ENCODE results near the gene RB1.
"Not testable (repeated sequence)": the region's sequence is repeated elsewhere in the genome, so short reads cannot be mapped to it uniquely, and the experiment has no call there.

The RB1 gene

GRCh38 chr13:48355524-48355923 is 52.0 kb downstream of the RB1 start:
- FAIRE-seq = not testable (repeated sequence)

- FAIRE-seq = no peak
These were observed 53.2 kb downstream of the RB1 start for GRCh38 chr13:48356750-48357149.

- FAIRE-seq = no peak
These were observed 66.4 kb downstream of the RB1 start for GRCh38 chr13:48369988-48370387.

- no peak for FAIRE-seq
These were observed 67.3 kb downstream of the RB1 start for GRCh38 chr13:48370815-48371214.

- FAIRE-seq = no peak
These were observed 74.3 kb downstream of the RB1 start for GRCh38 chr13:48377857-48378256.

GRCh38 chr13:48380581-48380980 is 77.0 kb downstream of the RB1 start:
- no peak for FAIRE-seq

GRCh38 chr13:48383384-48383783 is 79.8 kb downstream of the RB1 start:
- FAIRE-seq = no peak

- FAIRE-seq = no peak
These were observed 83.3 kb downstream of the RB1 start for GRCh38 chr13:48386816-48387215.

GRCh38 chr13:48391257-48391656 is 87.7 kb downstream of the RB1 start:
- FAIRE-seq = no peak

- FAIRE-seq = peak; percentile 15
These were observed 89.6 kb downstream of the RB1 start for GRCh38 chr13:48393030-48393697.

GRCh38 chr13:48393698-48394085 is 90.1 kb downstream of the RB1 start:
- FAIRE-seq = no peak

GRCh38 chr13:48397744-48398143 is 94.2 kb downstream of the RB1 start:
- peak; percentile 94 for FAIRE-seq

GRCh38 chr13:48398450-48399095 is 95.0 kb downstream of the RB1 start:
- no peak for FAIRE-seq

- no peak for FAIRE-seq
These were observed 96.6 kb downstream of the RB1 start for GRCh38 chr13:48400090-48400694.

GRCh38 chr13:48400850-48401291 is 97.3 kb downstream of the RB1 start:
- peak; percentile 83 for FAIRE-seq

GRCh38 chr13:48401480-48401879 is 97.9 kb downstream of the RB1 start:
- no peak for FAIRE-seq

GRCh38 chr13:48402325-48402932 is 98.9 kb downstream of the RB1 start:
- FAIRE-seq = no peak

- no peak for FAIRE-seq
These were observed 99.6 kb downstream of the RB1 start for GRCh38 chr13:48403151-48403631.

GRCh38 chr13:48403913-48404312 is 100.4 kb downstream of the RB1 start:
- FAIRE-seq = no peak

- FAIRE-seq = peak; percentile 78
These were observed 101.4 kb downstream of the RB1 start for GRCh38 chr13:48404952-48405351.

GRCh38 chr13:48405875-48406274 is 102.3 kb downstream of the RB1 start:
- FAIRE-seq = no peak

- no peak for FAIRE-seq
These were observed 106.6 kb downstream of the RB1 start for GRCh38 chr13:48410199-48410598.

- no peak for FAIRE-seq
These were observed 107.7 kb downstream of the RB1 start for GRCh38 chr13:48411147-48411794.

All from endometrium (tissue), 2 donors.